OCI-LY7 (cell line): ENCODE data around the gene RETREG1.

Experiments
- CTCF ChIP-seq: fragments of 200-600 bp; sonication (generic); conservative IDR thresholded peaks from 2 replicates; pipeline ENCODE4 v1.5.1; 2014; ENCODE audit warnings: mild to moderate bottlenecking, antibody characterized with exemption, low read length, moderate library complexity, mixed read lengths
- EZH2phosphoT487 ChIP-seq: fragments of 200-600 bp; sonication (generic); IDR thresholded peaks from 2 replicates; pipeline ENCODE4 v1.6.1; 2018; ENCODE audit warnings: low read depth, borderline replicate concordance, mild to moderate bottlenecking, mixed run types, antibody characterized with exemption, low read length, moderate library complexity, mixed read lengths

GRCh38 chr5:16558984-16559629, 57.7 kb downstream of the RETREG1 start:
- no peak for TF ChIP-seq CTCF
- TF ChIP-seq EZH2phosphoT487: no peak
